GM19351 (cell line): Measurements from ENCODE around the gene RABEP2.
"Not testable (repeated sequence)": the region's sequence is repeated elsewhere in the genome, so short reads cannot be mapped to it uniquely, and the experiment has no call there.

Source experiments
- ATAC-seq: cut with Tn5 transposase; IDR thresholded peaks from one replicate; pipeline ENCODE4 v1.9.1; 2021; ENCODE audit warnings: mild to moderate bottlenecking, moderate library complexity; ENCODE audit not compliant: unreplicated experiment

The RABEP2 gene

GRCh38 chr16:28933171-28933570 lies 8.1 kb upstream of the RABEP2 start:
- ATAC-seq, result no peak

GRCh38 chr16:28932339-28933141 lies 7.5 kb upstream of the RABEP2 start:
- ATAC-seq, result no peak

GRCh38 chr16:28931801-28932225 lies 6.8 kb upstream of the RABEP2 start, which contains the start of gene CD19:
CD19 (plus strand) TSS chr16:28931971; CDS start chr16:28932001, 30 bp downstream.
- ATAC-seq, result no peak

GRCh38 chr16:28930652-28931051 lies 5.6 kb upstream of the RABEP2 start:
- ATAC-seq, result no peak

GRCh38 chr16:28930203-28930602 lies 5.2 kb upstream of the RABEP2 start:
- no peak for ATAC-seq

GRCh38 chr16:28927815-28928214 lies 2.8 kb upstream of the RABEP2 start:
- no peak for ATAC-seq

GRCh38 chr16:28926284-28926683 lies 1.2 kb upstream of the RABEP2 start:
- not testable (repeated sequence) for ATAC-seq

GRCh38 chr16:28925386-28926228 lies 569 bp upstream of the RABEP2 start:
- ATAC-seq, result peak; percentile 19

GRCh38 chr16:28924399-28924761 lies 658 bp downstream of the RABEP2 start:
- ATAC-seq, result no peak

- ATAC-seq, result peak; percentile 58
Observed at GRCh38 chr16:28923652-28924398, 1.2 kb downstream of the RABEP2 start.

GRCh38 chr16:28923231-28923587 lies 1.8 kb downstream of the RABEP2 start:
- no peak for ATAC-seq

GRCh38 chr16:28918698-28919097 lies 6.3 kb downstream of the RABEP2 start:
- no peak for ATAC-seq

- ATAC-seq, result no peak
Observed at GRCh38 chr16:28917095-28917494, 7.9 kb downstream of the RABEP2 start.

GRCh38 chr16:28915181-28915580 lies 9.9 kb downstream of the RABEP2 start:
- no peak for ATAC-seq

- ATAC-seq, result no peak
Observed at GRCh38 chr16:28913946-28914724, 10.9 kb downstream of the RABEP2 start.

GRCh38 chr16:28912558-28912957 lies 12.5 kb downstream of the RABEP2 start:
- ATAC-seq, result no peak

- no peak for ATAC-seq
Observed at GRCh38 chr16:28910086-28911031, 14.7 kb downstream of the RABEP2 start.

- no peak for ATAC-seq
Observed at GRCh38 chr16:28905800-28906372, 19.2 kb downstream of the RABEP2 start.

GRCh38 chr16:28905229-28905754 lies 19.7 kb downstream of the RABEP2 start:
- ATAC-seq, result no peak
